ENCODE results near the gene SPPL3. TPM values are rescaled to one million over a fixed set of nuclear protein-coding genes. Genes with fewer than 3 reads are reported as not detected.

The SPPL3 gene
- total and polyA plus RNA-seq, 4 donors: 14.2 to 52.3 (median 29.6) TPM

- ATAC-seq (ENCODE audit: insufficient read depth, low FRiP score) (no peak), DNase-seq (no peak)
- Histone ChIP-seq H3K27ac (ENCODE audit: low read depth in 1 of 2, low read length in 1 of 2) (no peak overlapping the region), H3K9me3 (ENCODE audit: control insufficient read depth in 4 of 4, insufficient read depth in 3 of 4, low read length in 3 of 4) (no peaks in the 10 kb centered on the region), H3K36me3 (ENCODE audit: control insufficient read depth in 4 of 4, insufficient read depth in 4 of 4, low read length in 4 of 4) (no peaks in the 10 kb centered on the region), H3K4me1 (ENCODE audit: control insufficient read depth in 5 of 5, insufficient read depth in 5 of 5, low read length in 5 of 5) (peaks cover 8 to 46% (median 13%) of the 10 kb centered on the region in 5 donors), H3K9ac (ENCODE audit: insufficient read depth in 1 of 2, low read length in 2 of 2) (no peak overlapping the region), H3K4me3 (no peak overlapping the region), H3K27me3 (ENCODE audit: control insufficient read depth in 3 of 3, insufficient read depth in 3 of 3, low read length in 2 of 3) (no peaks in the 10 kb centered on the region)
- 76 to 83% methylated on average over 2 of the region's 2 CpGs for WGBS, 2 donors
- no peak for TF ChIP-seq CTCF (IDR thresholded peaks at IDR 0.05; ENCODE audit: control extremely low read depth, extremely low read depth)
Observed at GRCh38 chr12:120831648-120832267, 72.4 kb downstream of the SPPL3 start.

GRCh38 chr12:120830966-120831365 lies 73.2 kb downstream of the SPPL3 start:
- Histone ChIP-seq H3K27me3 (ENCODE audit: control insufficient read depth in 3 of 3, insufficient read depth in 3 of 3, low read length in 2 of 3) (no peaks in the 10 kb centered on the region), H3K27ac (ENCODE audit: low read depth in 1 of 2, low read length in 1 of 2) (no peak overlapping the region), H3K4me1 (ENCODE audit: control insufficient read depth in 5 of 5, insufficient read depth in 5 of 5, low read length in 5 of 5) (peaks cover 1 to 46% (median 9%) of the 10 kb centered on the region in 5 donors), H3K4me3 (no peak overlapping the region), H3K36me3 (ENCODE audit: control insufficient read depth in 4 of 4, insufficient read depth in 4 of 4, low read length in 4 of 4) (no peaks in the 10 kb centered on the region), H3K9me3 (ENCODE audit: control insufficient read depth in 4 of 4, insufficient read depth in 3 of 4, low read length in 3 of 4) (no peaks in the 10 kb centered on the region), H3K9ac (ENCODE audit: insufficient read depth in 1 of 2, low read length in 2 of 2) (no peak overlapping the region)
- DNase-seq (no peak), ATAC-seq (ENCODE audit: insufficient read depth, low FRiP score) (no peak)
- WGBS, 2 donors: 86 to 89% methylated on average over 4 of the region's 4 CpGs
- no peak for TF ChIP-seq CTCF (IDR thresholded peaks at IDR 0.05; ENCODE audit: control extremely low read depth, extremely low read depth)

GRCh38 chr12:120830052-120830940 lies 73.9 kb downstream of the SPPL3 start:
- Histone ChIP-seq H3K4me3 (no peak overlapping the region), H3K9ac (ENCODE audit: insufficient read depth in 1 of 2, low read length in 2 of 2) (no peak overlapping the region), H3K36me3 (ENCODE audit: control insufficient read depth in 4 of 4, insufficient read depth in 4 of 4, low read length in 4 of 4) (no peaks in the 10 kb centered on the region), H3K9me3 (ENCODE audit: control insufficient read depth in 4 of 4, insufficient read depth in 3 of 4, low read length in 3 of 4) (no peaks in the 10 kb centered on the region), H3K27ac (ENCODE audit: low read depth in 1 of 2, low read length in 1 of 2) (no peak overlapping the region), H3K4me1 (ENCODE audit: control insufficient read depth in 5 of 5, insufficient read depth in 5 of 5, low read length in 5 of 5) (peaks cover 0 to 41% (median 5%) of the 10 kb centered on the region in 5 donors), H3K27me3 (ENCODE audit: control insufficient read depth in 3 of 3, insufficient read depth in 3 of 3, low read length in 2 of 3) (no peaks in the 10 kb centered on the region)
- DNase-seq (peak in 1 of 3 donors; percentile 21), ATAC-seq (ENCODE audit: insufficient read depth, low FRiP score) (no peak)
- WGBS, 2 donors: 57 to 72% methylated on average over 2 of the region's 3 CpGs
- TF ChIP-seq CTCF (IDR thresholded peaks at IDR 0.05; ENCODE audit: control extremely low read depth, extremely low read depth): no peak
